Activated naive CD4-positive, alpha-beta T cell (primary cell): ENCODE data around the gene KRTAP12-4.
"Not testable (repeated sequence)": the region's sequence is repeated elsewhere in the genome, so short reads cannot be mapped to it uniquely, and the experiment has no call there.

Experiments used
- DNase-seq, 4 experiments: peaks; one replicate each; lab custom pipeline; 2025; lab: John Stamatoyannopoulos, UW

Gene KRTAP12-4

DNA sequence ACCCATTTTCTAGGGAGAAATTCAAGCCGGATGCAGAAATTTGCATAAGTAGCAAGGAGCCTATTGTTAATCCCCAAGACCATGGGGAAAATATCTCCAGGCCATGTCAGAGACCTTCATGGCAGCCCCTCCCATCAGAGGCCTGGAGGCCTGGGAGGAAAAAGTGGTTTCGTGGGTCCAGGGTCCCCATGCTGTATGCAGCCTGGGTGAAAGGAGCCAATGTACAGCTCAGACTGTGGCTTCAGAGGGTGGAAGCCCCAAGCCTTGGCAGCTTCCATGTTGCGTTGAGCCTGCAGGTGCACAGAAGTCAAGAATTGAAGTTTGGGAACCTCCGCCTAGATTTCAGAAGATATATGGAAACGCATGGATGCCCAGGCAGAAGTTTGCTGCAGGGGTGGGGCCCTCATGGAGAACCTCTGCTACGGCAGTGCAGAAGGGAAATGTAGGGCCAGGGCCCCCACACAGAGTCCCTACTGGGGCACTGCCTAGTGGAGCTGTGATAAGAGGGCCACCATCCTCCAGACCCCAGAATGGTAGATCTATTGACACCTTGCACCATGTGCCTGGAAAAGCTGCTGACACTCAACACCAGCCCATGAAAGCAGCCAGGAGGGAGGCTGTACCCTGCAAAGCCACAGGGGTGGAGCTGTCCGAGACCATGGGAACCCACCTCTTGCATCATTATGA is 44.2 kb downstream of the KRTAP12-4 start:
- DNase-seq = not testable (repeated sequence)

DNA sequence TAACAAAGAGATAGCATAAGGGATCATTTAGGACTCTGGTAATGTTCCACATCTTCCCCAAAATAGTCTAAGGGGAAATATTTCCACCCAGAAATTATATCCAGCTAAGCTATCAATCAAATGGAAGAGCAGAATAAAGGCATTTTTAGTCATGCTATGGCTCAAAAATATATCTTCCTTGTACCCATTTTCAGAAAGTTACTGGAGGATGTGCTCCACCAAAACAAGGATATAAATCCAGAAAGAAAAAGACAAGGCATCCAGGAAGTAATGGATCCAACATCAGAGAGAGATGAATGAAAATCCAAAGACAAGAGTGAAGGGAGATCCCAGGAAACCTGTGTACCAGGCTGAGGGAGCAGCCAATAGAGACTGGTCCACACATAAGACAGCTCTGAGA is 45.3 kb downstream of the KRTAP12-4 start:
- no peak for DNase-seq

DNA sequence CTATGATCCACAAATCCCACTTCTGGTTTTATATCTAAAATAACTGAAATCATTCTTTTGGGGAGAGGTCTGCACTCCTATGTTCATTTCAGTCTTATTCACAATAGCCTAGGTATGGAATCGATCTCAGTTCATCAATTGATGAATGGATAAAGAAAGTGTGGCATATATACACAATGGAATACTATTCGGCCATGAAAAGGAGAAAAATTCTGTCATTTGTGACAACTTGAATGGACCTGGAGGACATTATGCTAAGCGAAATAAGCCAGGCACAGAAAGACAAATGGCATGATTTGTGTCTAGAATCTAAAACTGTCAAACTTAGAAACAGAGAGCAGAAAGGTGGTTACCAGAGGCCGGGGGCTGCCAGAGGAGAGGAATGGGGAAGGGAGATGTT is 48.0 kb downstream of the KRTAP12-4 start:
- no peak for DNase-seq
